CD8-positive, alpha-beta memory T cell (primary cell): ENCODE results near the gene NOP14. TPM values are rescaled to one million over a fixed set of nuclear protein-coding genes. Genes with fewer than 3 reads are reported as not detected.

Experiments used
- CTCF ChIA-PET: fragments of 350-600 bp; sonication (Branson Sonifier 250); formaldehyde crosslinking; loops from one replicate; lab custom pipeline; 2021; ENCODE audit warnings: antibody characterized with exemption; lab: Charles Lee
- POLR2A ChIA-PET: fragments of 350-600 bp; sonication (Branson Sonifier 250); formaldehyde crosslinking; loops from one replicate; lab custom pipeline; 2021; ENCODE audit warnings: antibody characterized with exemption; lab: Charles Lee
- DNase-seq, 5 donors: peaks; one replicate each; pipeline versions ENCODE4 v3.0.0 to v3.0.0-alpha.2; 2020 to 2022; ENCODE audit warnings: mixed read lengths in 1 of 5
- H3K27ac ChIP-seq: one replicate; pipeline ENCODE4 v1.7.0; 2013; ENCODE audit warnings: low read depth, mild to moderate bottlenecking, low read length, moderate library complexity
- H3K27me3 ChIP-seq: 2 replicates; pipeline ENCODE4 v1.7.0; 2013; ENCODE audit warnings: low read length, mild to moderate bottlenecking; ENCODE audit not compliant: insufficient read depth, poor library complexity, severe bottlenecking
- H3K36me3 ChIP-seq: 2 replicates; pipeline ENCODE4 v1.7.0; 2013; ENCODE audit warnings: mild to moderate bottlenecking, low read length, moderate library complexity; ENCODE audit not compliant: insufficient read depth
- H3K4me1 ChIP-seq: 2 replicates; pipeline ENCODE4 v1.7.0; 2013; ENCODE audit warnings: mild to moderate bottlenecking, low read length, moderate library complexity; ENCODE audit not compliant: insufficient read depth
- H3K4me3 ChIP-seq: 2 replicates; pipeline ENCODE4 v1.7.0; 2013; ENCODE audit warnings: mild to moderate bottlenecking, low read length
- H3K9me3 ChIP-seq: 2 replicates; pipeline ENCODE4 v1.7.0; 2013; ENCODE audit warnings: mild to moderate bottlenecking, low read length
- H3K27ac Mint-ChIP-seq, 8 donors: one replicate each; pipeline ENCODE4 v1.8.0; 2020 to 2021; ENCODE audit warnings: mixed read lengths in 8 of 8, mild to moderate bottlenecking in 6 of 8, inconsistent platforms in 3 of 8, moderate library complexity in 3 of 8
- H3K27me3 Mint-ChIP-seq, 2 donors: one replicate each; pipeline ENCODE4 v1.8.0; 2020 to 2021; ENCODE audit warnings: mixed read lengths in 2 of 2, mild to moderate bottlenecking in 1 of 2, moderate library complexity in 1 of 2
- H3K36me3 Mint-ChIP-seq, 3 donors: one replicate each; pipeline ENCODE4 v1.8.0; 2020 to 2021; ENCODE audit warnings: mixed read lengths in 3 of 3, inconsistent platforms in 1 of 3, mild to moderate bottlenecking in 1 of 3
- H3K4me1 Mint-ChIP-seq, 3 donors: one replicate each; pipeline ENCODE4 v1.8.0; 2020 to 2021; ENCODE audit warnings: mixed read lengths in 3 of 3, inconsistent platforms in 1 of 3, mild to moderate bottlenecking in 1 of 3
- H3K4me3 Mint-ChIP-seq, 7 donors: one replicate each; pipeline ENCODE4 v1.8.0; 2020 to 2021; ENCODE audit warnings: mixed read lengths in 7 of 7, mild to moderate bottlenecking in 6 of 7, moderate library complexity in 4 of 7, inconsistent platforms in 2 of 7
- H3K9me3 Mint-ChIP-seq, 5 donors: one replicate each; pipeline ENCODE4 v1.8.0; 2020 to 2022; ENCODE audit warnings: mixed read lengths in 5 of 5, mild to moderate bottlenecking in 3 of 5, moderate library complexity in 2 of 5, inconsistent platforms in 1 of 5
- polyA plus RNA-seq: library from polyadenylated mRNA; unstranded; fragments of 300-500 nt; fragmentation: Illumina TruSeq; gene quantifications from one replicate; pipeline ENCODE4 v1.2.3, GENCODE V29; 2021
- total RNA-seq, 2 experiments: library from RNA; stranded (reverse); gene quantifications; one replicate each; pipeline ENCODE4 v1.2.3, GENCODE V29; 2021

NOP14 gene
- total and polyA plus RNA-seq, 3 experiments from 2014 or later: 26.5 to 165 (median 156) TPM

DNA sequence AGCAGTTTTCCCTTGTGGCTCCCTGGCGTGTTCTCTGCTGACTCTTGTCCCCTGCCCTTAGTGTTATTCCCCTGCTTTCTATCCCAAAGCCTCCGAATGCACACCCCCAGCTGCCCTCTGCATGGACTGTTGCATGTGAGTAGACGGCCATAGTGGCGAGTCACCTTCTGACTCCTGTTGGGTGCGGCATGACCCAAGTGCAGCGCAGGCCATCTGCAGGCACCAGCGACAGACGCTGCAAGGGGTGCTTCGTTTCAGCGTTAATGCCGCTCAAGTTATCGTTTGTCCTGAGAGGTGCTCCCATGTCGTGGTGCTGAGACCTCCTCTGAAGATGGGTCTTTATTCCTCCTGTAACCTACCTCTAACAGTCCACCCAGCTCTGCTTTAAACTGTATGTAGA lies 57.7 kb downstream of the NOP14 start:
- Mint-ChIP-seq H3K36me3 (peaks cover 10 to 90% (median 25%) of the 10 kb centered on the region in 3 donors), H3K4me1 (peaks cover 31 to 47% (median 38%) of the 10 kb centered on the region in 3 donors), H3K27ac (peak overlapping the region; percentile 44 to 98 (median 82)), H3K4me3 (peak overlapping the region in 1 of 7 donors; percentile 36), H3K27me3 (peaks cover 0 to 2% of the 10 kb centered on the region in 2 donors), H3K9me3 (no peaks in the 10 kb centered on the region)
- Histone ChIP-seq H3K9me3 (no peaks in the 10 kb centered on the region), H3K4me3 (no peak overlapping the region), H3K27me3 (no peaks in the 10 kb centered on the region), H3K36me3 (peaks cover 51% of the 10 kb centered on the region), H3K27ac (no peak overlapping the region), H3K4me1 (peaks cover 20% of the 10 kb centered on the region)
- ChIA-PET CTCF (interaction anchor here (1.1 kb wide), 1 partner anchor 142 kb away, joined by 3 read pairs; no protein-coding TSS in a partner anchor), POLR2A (no interaction called here)
- no peak for DNase-seq

DNA sequence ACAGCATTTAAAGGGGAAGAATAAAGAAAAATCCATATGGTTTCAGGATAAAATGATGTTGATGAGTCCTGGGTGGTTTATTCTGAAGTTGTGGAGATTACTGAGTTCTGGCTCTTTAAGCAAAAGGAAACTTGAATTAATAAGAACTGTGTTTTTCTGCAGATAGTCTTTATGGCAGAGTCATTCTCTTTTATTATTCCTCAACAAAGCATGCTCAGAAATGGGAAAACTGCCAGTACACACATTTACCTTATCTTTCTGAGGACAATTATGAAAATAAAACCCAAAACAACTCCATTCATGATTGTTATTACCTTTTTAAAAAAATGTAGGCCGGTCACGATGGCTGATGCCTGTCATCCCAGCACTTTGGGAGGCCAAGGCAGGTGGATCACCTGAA lies 61.1 kb downstream of the NOP14 start:
- DNase-seq: no peak
- H3K36me3 Mint-ChIP-seq: peaks cover 5 to 87% (median 25%) of the 10 kb centered on the region in 3 donors
- no peaks in the 10 kb centered on the region for H3K9me3 ChIP-seq
- H3K27ac ChIP-seq: no peak overlapping the region
- ChIA-PET CTCF (no interaction called here), POLR2A (no interaction called here)
- no peaks in the 10 kb centered on the region for H3K27me3 Mint-ChIP-seq
- peaks cover 12% of the 10 kb centered on the region for H3K4me1 ChIP-seq
- no peak overlapping the region for H3K4me3 ChIP-seq
- H3K4me1 Mint-ChIP-seq: peaks cover 24 to 28% (median 28%) of the 10 kb centered on the region in 3 donors
- H3K4me3 Mint-ChIP-seq: no peak overlapping the region
- H3K36me3 ChIP-seq: peaks cover 49% of the 10 kb centered on the region
- H3K27ac Mint-ChIP-seq: peak overlapping the region in 5 of 8 donors; percentile 48 to 79 (median 57)
- H3K27me3 ChIP-seq: no peaks in the 10 kb centered on the region
- no peaks in the 10 kb centered on the region for H3K9me3 Mint-ChIP-seq

DNA sequence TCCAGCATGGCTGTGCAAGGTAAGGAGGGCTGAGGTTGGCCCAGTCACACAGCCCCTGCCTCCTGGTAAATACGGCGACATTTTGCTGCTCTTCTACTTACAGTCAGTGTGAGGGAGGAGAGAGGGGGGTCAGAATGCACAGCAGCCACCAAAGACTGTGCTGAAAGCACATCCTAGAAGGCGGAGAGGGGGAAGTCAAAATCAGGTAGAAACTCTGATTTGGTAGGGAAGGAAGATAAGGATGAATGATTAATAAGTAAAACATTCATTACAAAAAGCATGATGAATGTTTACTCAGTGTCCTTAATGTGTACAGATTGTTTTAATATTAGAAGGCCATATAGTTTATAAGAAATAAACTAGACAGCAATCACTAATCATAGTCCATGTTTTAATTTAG lies 62.0 kb downstream of the NOP14 start:
- H3K9me3 Mint-ChIP-seq: no peaks in the 10 kb centered on the region
- Histone ChIP-seq H3K27ac (no peak overlapping the region), H3K4me3 (no peak overlapping the region), H3K4me1 (peaks cover 2% of the 10 kb centered on the region), H3K9me3 (no peaks in the 10 kb centered on the region), H3K27me3 (no peaks in the 10 kb centered on the region), H3K36me3 (peaks cover 46% of the 10 kb centered on the region)
- H3K4me1 Mint-ChIP-seq: peaks cover 15 to 18% (median 18%) of the 10 kb centered on the region in 3 donors
- H3K4me3 Mint-ChIP-seq: no peak overlapping the region
- ChIA-PET POLR2A (no interaction called here), CTCF (interaction anchor here (0.7 kb wide), 1 partner anchor 128 kb away, joined by 3 read pairs; no protein-coding TSS in a partner anchor)
- no peaks in the 10 kb centered on the region for H3K27me3 Mint-ChIP-seq
- DNase-seq: no peak
- peak overlapping the region in 5 of 8 donors; percentile 19 to 95 (median 52) for H3K27ac Mint-ChIP-seq
- H3K36me3 Mint-ChIP-seq: peaks cover 5 to 89% (median 26%) of the 10 kb centered on the region in 3 donors

DNA sequence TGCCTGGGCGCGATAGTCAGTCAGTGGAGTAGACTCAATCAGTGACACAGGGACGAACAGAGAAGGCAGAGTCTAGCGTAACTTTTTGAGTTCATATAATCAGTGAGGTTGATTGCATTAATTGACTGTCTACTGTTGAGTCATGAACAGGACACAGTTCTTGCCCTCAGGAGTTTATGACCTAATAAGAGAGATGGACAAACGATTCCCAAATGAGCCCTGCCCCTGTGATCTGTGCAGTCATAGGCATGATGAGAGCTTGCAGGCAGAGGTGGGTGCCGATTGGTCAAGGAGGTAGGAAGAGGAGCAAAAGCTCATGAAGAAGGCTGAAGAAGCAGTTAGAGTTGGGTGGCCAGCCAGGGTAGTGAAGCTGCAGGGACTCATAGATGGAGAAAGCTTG lies 62.5 kb downstream of the NOP14 start:
- H3K9me3 Mint-ChIP-seq: no peaks in the 10 kb centered on the region
- no peaks in the 10 kb centered on the region for H3K4me1 ChIP-seq
- H3K36me3 ChIP-seq: peaks cover 46% of the 10 kb centered on the region
- DNase-seq: no peak
- POLR2A ChIA-PET: no interaction called here
- H3K27me3 ChIP-seq: no peaks in the 10 kb centered on the region
- H3K27ac Mint-ChIP-seq: peak overlapping the region; percentile 19 to 95 (median 65)
- no peak overlapping the region for H3K4me3 ChIP-seq
- peaks cover 5 to 89% (median 25%) of the 10 kb centered on the region in 3 donors for H3K36me3 Mint-ChIP-seq
- no peak overlapping the region for H3K27ac ChIP-seq
- no peaks in the 10 kb centered on the region for H3K27me3 Mint-ChIP-seq
- CTCF ChIA-PET: no interaction called here
- peaks cover 10 to 14% (median 14%) of the 10 kb centered on the region in 3 donors for H3K4me1 Mint-ChIP-seq
- H3K4me3 Mint-ChIP-seq: no peak overlapping the region
- H3K9me3 ChIP-seq: no peaks in the 10 kb centered on the region

DNA sequence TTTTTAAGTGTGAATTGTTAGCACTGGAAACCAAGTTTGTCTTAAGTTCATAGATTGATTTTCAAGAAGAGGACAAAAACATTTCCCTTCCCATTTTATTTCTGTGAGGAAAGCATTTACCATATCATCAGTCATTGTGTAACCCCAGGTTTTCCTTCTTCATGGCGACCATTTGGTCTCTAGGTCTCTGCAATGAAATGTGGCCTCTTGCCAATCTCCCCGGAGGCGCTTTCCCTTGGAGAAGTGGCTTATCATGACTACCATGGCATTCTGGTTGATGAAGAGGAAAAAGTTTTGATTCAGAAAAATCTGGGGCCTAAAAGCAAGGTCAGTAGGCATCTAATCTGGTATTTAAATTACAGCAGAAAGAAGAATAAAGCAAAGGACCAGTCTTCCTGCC lies 65.2 kb downstream of the NOP14 start:
- Histone ChIP-seq H3K27ac (no peak overlapping the region), H3K4me3 (no peak overlapping the region), H3K9me3 (no peaks in the 10 kb centered on the region), H3K27me3 (no peaks in the 10 kb centered on the region), H3K36me3 (peaks cover 52% of the 10 kb centered on the region), H3K4me1 (no peaks in the 10 kb centered on the region)
- Mint-ChIP-seq H3K4me3 (no peak overlapping the region), H3K9me3 (no peaks in the 10 kb centered on the region), H3K27ac (peak overlapping the region in 6 of 8 donors; percentile 28 to 84 (median 66)), H3K36me3 (peaks cover 0 to 84% (median 22%) of the 10 kb centered on the region in 3 donors), H3K4me1 (peaks cover 0 to 5% (median 0%) of the 10 kb centered on the region in 3 donors), H3K27me3 (peaks cover 0 to 1% of the 10 kb centered on the region in 2 donors)
- DNase-seq: no peak
- ChIA-PET CTCF (no interaction called here), POLR2A (no interaction called here)

DNA sequence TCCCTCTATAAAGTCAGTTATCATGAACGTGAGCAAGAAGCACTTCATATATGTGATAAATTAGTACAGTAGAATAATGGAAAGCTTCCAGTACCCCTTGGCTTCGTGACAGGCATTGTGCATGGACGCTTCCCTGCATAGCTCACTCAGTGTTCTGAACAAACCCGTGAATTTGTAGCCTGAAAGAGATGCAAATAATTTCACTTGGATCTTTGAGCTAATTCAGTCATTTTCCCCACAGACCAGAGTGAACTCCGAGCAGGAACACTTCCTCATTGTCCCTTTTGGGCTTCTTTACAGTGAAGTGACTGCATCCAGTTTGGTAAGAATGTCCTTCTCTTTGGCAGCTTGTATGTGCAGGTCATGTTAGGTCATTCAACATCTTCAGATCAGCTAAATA lies 69.4 kb downstream of the NOP14 start:
- ChIA-PET POLR2A (no interaction called here), CTCF (no interaction called here)
- Histone ChIP-seq H3K27ac (no peak overlapping the region), H3K27me3 (no peaks in the 10 kb centered on the region), H3K4me1 (no peaks in the 10 kb centered on the region), H3K4me3 (no peak overlapping the region), H3K36me3 (peaks cover 25% of the 10 kb centered on the region), H3K9me3 (no peaks in the 10 kb centered on the region)
- no peaks in the 10 kb centered on the region for H3K9me3 Mint-ChIP-seq
- peak overlapping the region in 4 of 8 donors; percentile 0 to 60 (median 32) for H3K27ac Mint-ChIP-seq
- no peak overlapping the region for H3K4me3 Mint-ChIP-seq
- DNase-seq: no peak
- H3K36me3 Mint-ChIP-seq: peaks cover 0 to 65% (median 12%) of the 10 kb centered on the region in 3 donors
- peaks cover 0 to 14% (median 3%) of the 10 kb centered on the region in 3 donors for H3K4me1 Mint-ChIP-seq
- peaks cover 0 to 1% of the 10 kb centered on the region in 2 donors for H3K27me3 Mint-ChIP-seq

DNA sequence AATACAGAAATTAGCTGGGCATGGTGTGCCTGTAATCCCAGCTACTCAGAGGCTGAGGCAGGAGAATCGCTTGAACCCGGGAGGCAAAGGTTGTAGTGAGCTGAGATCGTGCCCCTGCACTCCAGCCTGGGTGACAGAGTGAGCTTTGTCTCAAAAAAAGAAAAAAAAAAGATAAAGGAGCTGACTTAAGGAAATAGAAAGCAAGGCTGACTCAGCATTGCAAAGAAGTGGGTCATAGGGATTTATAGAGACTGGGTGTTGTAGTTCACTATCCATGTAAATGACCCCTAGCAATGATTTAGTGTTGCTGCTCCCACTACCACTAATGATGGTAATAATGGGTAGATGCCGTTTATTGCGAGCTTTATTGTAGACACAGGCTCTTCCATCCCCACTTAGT lies 71.9 kb downstream of the NOP14 start:
- Mint-ChIP-seq H3K36me3 (peaks cover 0 to 62% (median 14%) of the 10 kb centered on the region in 3 donors), H3K27me3 (peaks cover 0 to 1% of the 10 kb centered on the region in 2 donors), H3K27ac (peak overlapping the region in 7 of 8 donors; percentile 50 to 88 (median 70)), H3K4me3 (no peak overlapping the region), H3K4me1 (peaks cover 0 to 21% (median 7%) of the 10 kb centered on the region in 3 donors), H3K9me3 (no peaks in the 10 kb centered on the region)
- Histone ChIP-seq H3K27ac (no peak overlapping the region), H3K4me3 (no peak overlapping the region), H3K9me3 (no peaks in the 10 kb centered on the region), H3K36me3 (peaks cover 23% of the 10 kb centered on the region), H3K27me3 (no peaks in the 10 kb centered on the region), H3K4me1 (no peaks in the 10 kb centered on the region)
- POLR2A ChIA-PET: interaction anchor here (0.5 to 0.7 kb wide), 2 partner anchors 60 to 151 kb away, joined by 5 read pairs; no protein-coding TSS in a partner anchor
- CTCF ChIA-PET: interaction anchor here (1.3 to 1.6 kb wide), 2 partner anchors 128 to 129 kb away, joined by 3 to 4 read pairs; no protein-coding TSS in a partner anchor
- no peak for DNase-seq

DNA sequence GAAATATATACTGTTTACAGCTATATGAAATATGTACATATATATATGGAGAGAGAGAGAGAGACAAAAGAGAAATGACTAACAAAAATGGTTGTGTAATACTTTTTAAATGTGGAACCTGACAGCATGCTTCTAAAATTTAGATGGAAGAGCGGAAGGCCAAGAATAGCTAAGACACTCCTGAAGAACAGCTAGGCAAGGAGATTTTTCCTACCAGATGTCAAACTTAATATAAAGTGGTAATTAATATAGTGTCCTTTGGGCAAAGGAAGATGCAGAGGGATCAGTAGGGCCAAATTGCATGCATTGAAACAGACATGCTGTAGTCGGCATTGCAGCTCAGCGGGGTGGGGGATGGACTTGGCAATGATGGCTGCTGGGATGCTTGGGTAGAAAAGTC lies 74.3 kb downstream of the NOP14 start:
- H3K27me3 ChIP-seq: no peaks in the 10 kb centered on the region
- Mint-ChIP-seq H3K9me3 (no peaks in the 10 kb centered on the region), H3K4me1 (peaks cover 0 to 26% (median 8%) of the 10 kb centered on the region in 3 donors), H3K27me3 (no peaks in the 10 kb centered on the region), H3K27ac (peak overlapping the region in 4 of 8 donors; percentile 2 to 75 (median 22)), H3K36me3 (peaks cover 0 to 61% (median 16%) of the 10 kb centered on the region in 3 donors), H3K4me3 (no peak overlapping the region)
- ChIA-PET POLR2A (no interaction called here), CTCF (no interaction called here)
- no peak overlapping the region for H3K4me3 ChIP-seq
- no peak for DNase-seq
- no peak overlapping the region for H3K27ac ChIP-seq
- H3K9me3 ChIP-seq: no peaks in the 10 kb centered on the region
- H3K4me1 ChIP-seq: no peaks in the 10 kb centered on the region
- H3K36me3 ChIP-seq: peaks cover 32% of the 10 kb centered on the region
